Kidney tubule cell (primary cell): Measurements from ENCODE around the gene RBBP8NL.
A peak's percentile ranks its signal among the peaks of the same experiment; 100 is the strongest.

Experiments used
- DNase-seq: peaks from one replicate; pipeline ENCODE4 v3.0.0-alpha.2; 2018; ENCODE audit warnings: low spot score

Gene RBBP8NL, protein sequence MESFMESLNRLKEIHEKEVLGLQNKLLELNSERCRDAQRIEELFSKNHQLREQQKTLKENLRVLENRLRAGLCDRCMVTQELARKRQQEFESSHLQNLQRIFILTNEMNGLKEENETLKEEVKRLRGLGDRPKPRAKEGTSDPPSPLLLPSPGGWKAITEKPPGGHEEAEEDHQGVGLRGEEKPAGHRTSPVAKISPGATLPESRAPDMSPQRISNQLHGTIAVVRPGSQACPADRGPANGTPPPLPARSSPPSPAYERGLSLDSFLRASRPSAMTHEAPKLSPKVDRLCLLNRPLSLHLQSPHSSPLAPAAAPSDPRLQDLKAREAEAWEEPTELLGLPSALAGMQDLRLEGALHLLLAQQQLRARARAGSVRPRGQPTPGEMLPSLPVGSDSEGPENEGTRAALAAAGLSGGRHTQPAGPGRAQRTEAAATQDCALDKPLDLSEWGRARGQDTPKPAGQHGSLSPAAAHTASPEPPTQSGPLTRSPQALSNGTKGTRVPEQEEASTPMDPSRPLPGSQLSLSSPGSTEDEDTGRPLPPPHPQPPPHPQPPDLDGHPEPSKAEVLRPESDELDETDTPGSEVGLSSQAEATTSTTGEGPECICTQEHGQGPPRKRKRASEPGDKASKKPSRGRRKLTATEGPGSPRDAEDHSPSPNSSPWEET

GRCh38 chr20:62427172-62428001 lies at the start of gene RBBP8NL:
RBBP8NL (minus strand) TSS chr20:62427539; CDS start chr20:62419647, 7,892 bp downstream.
- DNase-seq = peak; percentile 66

DNA sequence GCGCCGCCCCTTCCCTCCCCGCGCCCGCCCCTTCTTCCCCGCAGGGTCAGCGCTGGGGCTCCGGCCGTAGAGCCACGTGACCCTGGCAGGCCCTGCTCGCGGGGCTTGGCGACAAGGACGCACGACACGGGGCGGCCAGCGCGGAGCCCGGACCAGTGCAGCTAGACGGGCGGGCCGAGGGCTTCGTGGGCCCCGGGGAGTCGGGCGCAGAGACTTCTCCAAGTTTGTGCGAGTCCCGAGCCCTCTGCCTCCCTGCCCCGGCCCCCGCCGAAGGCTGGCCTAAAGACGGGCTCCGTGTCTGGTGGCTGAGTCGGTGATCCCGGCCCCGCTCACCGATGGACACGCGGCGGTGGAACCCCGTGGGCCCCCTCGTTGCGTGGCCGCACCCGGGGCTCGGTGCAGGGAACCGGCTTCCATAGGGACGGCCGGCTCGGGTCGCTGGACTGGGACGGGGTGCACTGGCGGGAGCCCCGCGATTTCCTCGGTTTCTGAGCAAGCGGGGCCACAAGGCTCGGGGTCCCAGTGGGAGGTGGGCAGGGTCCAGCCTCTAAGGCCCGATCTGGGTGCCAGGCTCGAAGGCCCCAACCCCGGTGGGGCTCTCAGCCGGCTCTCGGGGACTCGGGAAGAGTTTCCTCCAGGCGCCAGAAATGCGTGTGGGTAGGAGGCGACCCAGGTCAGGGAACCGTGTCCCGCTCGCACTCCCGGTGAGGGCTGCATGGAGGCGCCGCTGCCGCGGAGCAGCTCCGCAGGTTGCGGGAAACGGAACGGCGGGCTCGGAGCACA lies 48.9 kb upstream of the RBBP8NL start:
- no peak for DNase-seq

DNA sequence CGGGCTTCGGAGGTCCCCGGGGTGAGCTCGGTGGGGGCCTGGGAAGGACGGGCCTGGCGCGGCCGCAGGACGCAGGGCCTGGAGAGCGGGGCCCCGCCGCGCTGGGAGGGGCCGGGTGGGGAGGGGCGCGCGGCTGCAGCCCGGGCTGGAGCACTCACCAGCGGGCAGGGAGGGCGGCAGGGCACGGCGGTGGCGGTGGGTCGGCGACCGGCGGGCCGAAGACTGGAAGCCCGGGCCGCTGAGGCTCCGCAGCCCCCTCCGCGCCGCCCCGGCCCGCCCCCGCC lies 48.4 kb upstream of the RBBP8NL start, which contains the start of gene GATA5:
GATA5 (minus strand) TSS at position 224 of the 284 bp plus-strand sequence. CDS start 474 bp downstream, outside the sequence.
- DNase-seq = no peak

- DNase-seq = no peak
Measured at GRCh38 chr20:62475027-62475771, 47.9 kb upstream of the RBBP8NL start.

DNA sequence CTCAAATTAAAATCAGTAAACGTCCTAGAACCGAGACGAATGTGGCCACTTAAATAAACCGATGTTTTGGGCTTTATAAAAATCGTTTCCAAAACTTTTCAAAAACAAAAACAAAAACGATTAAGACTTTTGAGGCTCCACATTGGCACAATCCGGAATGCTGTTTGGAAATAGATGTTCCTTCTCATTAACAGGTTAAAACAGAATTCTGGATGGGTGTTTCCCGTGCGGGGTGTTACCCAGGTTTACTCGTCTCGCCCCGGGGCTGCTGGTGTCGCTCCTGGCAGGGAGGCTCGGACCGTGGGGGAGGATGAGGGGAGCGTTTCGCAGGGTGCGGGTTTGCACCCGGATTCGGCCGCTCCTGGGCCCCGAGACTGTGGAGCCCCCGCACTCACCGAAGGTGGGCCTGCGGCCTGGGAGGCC lies 47.3 kb upstream of the RBBP8NL start:
- DNase-seq = no peak

- DNase-seq = no peak
Measured at GRCh38 chr20:62473717-62474603, 46.6 kb upstream of the RBBP8NL start.

- no peak for DNase-seq
Measured at GRCh38 chr20:62472941-62473585, 45.7 kb upstream of the RBBP8NL start.

- DNase-seq = no peak
Measured at GRCh38 chr20:62472138-62472940, 45.0 kb upstream of the RBBP8NL start.

DNA sequence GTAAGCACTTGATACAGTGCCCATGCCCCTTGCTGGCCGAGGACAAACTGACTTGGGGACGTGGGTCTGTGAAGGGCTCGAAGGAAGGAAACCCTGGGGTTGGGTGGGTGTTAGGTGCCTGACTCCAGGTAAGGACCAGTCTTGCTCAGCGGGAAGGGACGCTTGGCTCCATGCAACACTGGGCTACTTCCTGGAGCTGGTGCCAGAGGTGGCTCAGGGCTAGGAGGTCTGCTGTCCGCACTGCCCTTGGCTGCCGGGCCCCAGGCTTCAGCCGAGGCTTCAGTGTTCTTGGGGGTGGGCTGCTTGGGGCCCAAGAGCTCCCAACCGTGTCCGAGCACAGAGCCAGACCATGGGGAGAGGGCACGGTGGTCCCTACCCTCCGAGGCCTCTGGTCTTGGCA lies 43.1 kb upstream of the RBBP8NL start:
- DNase-seq = no peak

GRCh38 chr20:62470001-62470400 lies 42.7 kb upstream of the RBBP8NL start:
- no peak for DNase-seq

- DNase-seq = no peak
Measured at GRCh38 chr20:62469352-62469751, 42.0 kb upstream of the RBBP8NL start.

DNA sequence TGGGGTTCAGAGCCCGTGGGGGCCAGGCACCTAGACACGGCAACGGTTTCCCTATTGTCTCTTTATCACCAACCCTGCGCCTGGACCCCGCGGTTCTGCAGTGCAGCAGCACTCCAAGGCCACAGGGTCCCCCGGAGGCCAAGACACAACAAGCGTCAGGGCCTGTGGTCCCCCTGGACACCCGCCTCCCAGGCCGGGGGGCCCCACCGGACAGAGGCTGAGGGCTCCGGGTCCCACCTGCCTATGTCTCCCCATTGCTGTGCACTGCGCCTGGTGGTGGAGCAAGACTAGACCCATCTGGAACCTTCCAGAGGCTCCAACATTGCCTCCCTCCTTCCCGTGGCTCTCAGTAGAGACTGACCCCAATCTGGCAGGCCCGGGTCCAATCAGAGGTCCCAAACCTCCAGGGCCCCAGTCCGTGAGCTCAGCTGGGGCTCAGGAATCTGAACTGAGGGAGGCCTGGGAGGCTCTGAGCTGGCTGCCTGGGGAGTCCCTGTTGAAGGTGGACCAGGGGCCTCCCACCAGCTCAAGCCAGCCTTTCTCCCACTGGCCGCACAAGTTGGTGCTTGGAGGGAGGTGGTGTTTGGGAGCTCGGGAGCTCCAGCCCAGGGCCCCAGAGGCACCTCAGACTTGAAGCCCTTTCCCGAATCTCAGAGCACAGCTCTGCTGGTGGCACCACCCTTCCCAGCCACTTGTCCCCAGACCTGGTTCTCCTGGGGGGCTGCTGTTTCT lies 39.6 kb upstream of the RBBP8NL start:
- DNase-seq = no peak

DNA sequence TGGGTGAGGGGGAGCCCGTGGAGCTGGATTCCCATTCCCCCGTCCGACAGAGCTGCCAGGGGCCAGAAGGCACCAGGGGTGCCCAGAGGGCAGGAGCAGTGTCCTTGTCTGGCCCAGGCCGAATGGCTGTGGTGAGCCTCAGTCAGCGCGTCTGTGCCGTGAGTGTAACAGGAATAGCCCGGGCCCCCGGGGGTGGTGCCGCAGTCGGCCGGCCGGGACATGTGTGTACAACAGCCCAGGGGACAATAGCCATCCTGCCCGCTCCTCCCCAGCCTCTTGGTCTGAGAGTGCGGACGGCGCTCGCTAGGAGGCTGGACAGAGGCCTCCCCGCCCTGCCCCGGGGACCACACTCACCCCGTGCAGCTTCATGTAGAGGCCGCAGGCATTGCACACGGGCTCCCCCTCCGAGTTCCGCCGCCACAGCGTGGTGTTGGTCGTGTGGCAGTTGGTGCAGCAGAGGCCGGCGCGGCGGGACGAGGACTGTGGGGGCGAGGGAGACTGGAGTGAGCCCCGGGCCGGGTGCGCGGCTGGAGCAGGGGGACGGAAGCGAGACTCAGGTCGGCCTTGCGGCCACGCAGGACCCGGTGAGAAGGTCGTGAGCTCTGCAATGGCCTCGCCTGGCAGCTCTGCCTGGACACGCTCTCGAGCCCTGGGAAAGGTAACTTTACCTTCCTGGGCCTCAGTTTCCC lies 38.9 kb upstream of the RBBP8NL start:
- no peak for DNase-seq

DNA sequence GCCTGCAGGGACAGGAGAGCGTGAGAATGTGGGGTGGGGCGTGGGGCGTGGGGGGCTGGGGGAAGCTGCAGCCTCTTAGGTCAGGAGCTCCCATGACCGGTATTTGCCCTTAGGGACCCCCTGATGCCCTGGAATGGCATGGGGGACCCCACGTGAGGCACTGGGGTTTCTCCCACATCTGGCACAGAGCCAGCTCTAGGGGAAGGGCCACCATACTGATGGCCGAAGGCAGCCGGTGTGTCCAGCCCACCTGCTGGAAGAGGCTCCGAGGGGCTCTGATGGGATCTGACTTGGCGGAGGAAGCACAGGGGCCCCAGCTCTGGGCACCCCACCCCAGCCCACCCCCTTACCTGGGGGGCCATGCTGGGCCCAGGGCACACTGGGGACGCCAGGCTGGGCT lies 37.7 kb upstream of the RBBP8NL start:
- no peak for DNase-seq

DNA sequence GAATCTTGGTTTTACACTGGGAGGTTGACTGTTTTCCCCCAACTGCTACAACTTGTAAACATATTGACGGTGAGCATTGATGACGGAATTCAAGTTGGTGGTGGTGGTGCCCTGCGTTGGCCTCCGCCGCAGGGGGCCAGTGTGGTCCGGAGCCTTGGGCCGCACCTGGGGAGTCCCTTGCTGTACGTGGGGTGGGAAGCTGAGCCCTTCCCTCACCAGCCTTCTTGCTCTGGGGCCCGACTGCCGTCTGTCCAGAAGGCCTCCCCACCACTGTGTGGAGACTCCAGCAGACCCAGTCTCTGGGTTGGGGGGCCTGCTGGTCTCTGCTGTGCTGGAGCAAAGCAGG lies 37.1 kb upstream of the RBBP8NL start:
- no peak for DNase-seq

DNA sequence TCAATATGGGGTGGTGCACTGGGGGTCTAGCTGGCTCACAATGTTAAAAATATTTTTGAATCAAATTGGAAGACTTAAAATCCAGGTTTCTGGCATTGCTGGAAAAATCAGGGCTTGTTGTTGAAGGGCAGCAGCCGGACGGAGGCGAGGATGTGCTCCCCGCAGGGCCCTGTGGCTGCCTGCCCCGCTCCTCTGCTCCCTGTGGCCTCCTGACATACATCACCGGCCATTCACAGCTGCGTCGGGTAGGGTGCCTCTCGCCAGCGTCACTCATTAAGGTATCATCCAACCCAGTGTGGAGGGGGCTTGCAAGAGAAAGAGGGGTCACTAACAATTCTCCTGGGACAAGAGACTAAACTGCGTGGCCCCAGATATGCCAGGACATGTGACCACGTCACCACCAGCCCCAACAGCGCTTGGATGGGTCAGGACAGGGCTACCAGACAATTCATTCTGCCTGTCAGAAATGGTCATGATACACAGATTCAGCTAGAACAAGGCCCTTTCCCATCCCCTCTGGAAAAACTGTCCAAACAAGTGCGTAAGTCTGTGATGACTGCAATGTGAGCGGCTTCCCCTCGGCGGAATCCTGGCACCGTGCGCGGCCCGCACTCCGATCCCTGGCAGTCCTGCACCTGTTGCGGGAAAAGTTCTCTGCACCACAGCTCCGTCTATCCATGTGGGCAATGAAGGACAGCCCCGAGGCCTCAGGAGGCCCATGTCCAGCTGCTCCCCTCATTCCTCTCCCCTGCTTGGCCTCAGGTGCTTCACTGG lies 36.5 kb upstream of the RBBP8NL start:
- DNase-seq = no peak
